Activated B cell treated with CpG ODN at 0.5 μM for 24 hours (primary cell): ENCODE data around the gene CNTNAP2. TPM values are rescaled to one million over a fixed set of nuclear protein-coding genes. Genes with fewer than 3 reads are reported as not detected.
"Not testable (repeated sequence)": the region's sequence is repeated elsewhere in the genome, so short reads cannot be mapped to it uniquely, and the experiment has no call there.

Source experiments
- ATAC-seq: fragments of 200-7000 bp; cut with Tn5 transposase; one replicate; pipeline ENCODE4 v1.10.0; 2021; ENCODE audit warnings: low read depth, mild to moderate bottlenecking, moderate library complexity
- CTCF ChIA-PET: fragments of 350-600 bp; sonication (Branson Sonifier 250); formaldehyde crosslinking; loops from one replicate; lab custom pipeline; 2021; ENCODE audit warnings: antibody characterized with exemption; lab: Charles Lee
- POLR2A ChIA-PET: fragments of 350-600 bp; sonication (Branson Sonifier 250); formaldehyde crosslinking; loops from one replicate; lab custom pipeline; 2021; ENCODE audit warnings: antibody characterized with exemption; lab: Charles Lee
- DNase-seq: peaks from one replicate; pipeline ENCODE4 v3.0.0; 2022
- H3K27ac Mint-ChIP-seq: one replicate; pipeline ENCODE4 v1.8.0; 2020; ENCODE audit warnings: mixed read lengths
- H3K27me3 Mint-ChIP-seq: one replicate; pipeline ENCODE4 v1.8.0; 2021; ENCODE audit warnings: mixed read lengths
- H3K36me3 Mint-ChIP-seq: one replicate; pipeline ENCODE4 v1.8.0; 2021; ENCODE audit warnings: low read depth, mixed read lengths
- H3K4me1 Mint-ChIP-seq: one replicate; pipeline ENCODE4 v1.8.0; 2021; ENCODE audit warnings: mixed read lengths
- H3K4me3 Mint-ChIP-seq: one replicate; pipeline ENCODE4 v1.8.0; 2020; ENCODE audit warnings: mild to moderate bottlenecking, mixed read lengths
- H3K9me3 Mint-ChIP-seq: one replicate; pipeline ENCODE4 v1.8.0; 2020; ENCODE audit warnings: mixed read lengths
- CTCF ChIP-seq: fragments of 200-600 bp; IDR thresholded peaks from one replicate; pipeline ENCODE4 v1.8.0; 2022; ENCODE audit warnings: antibody characterized with exemption, mild to moderate bottlenecking
- intact Hi-C: fragments of 100-400 bp; cut with micrococcal nuclease; formaldehyde crosslinking; loops from one replicate; pipeline ENCODE4 v1.15.1; 2024
- total RNA-seq: library from RNA; stranded (reverse); gene quantifications from 2 replicates; pipeline ENCODE4 v1.2.3, GENCODE V29; 2022

The CNTNAP2 gene
- total RNA-seq, 1 donor from 2014 or later, result 0.84 TPM

- ChIA-PET CTCF (no interaction called here), POLR2A (no interaction called here)
- intact Hi-C loops, result no loop called here
- H3K4me3 Mint-ChIP-seq, result no peak overlapping the region
- ATAC-seq (no peak), DNase-seq (no peak)
- no peaks in the 10 kb centered on the region for H3K9me3 Mint-ChIP-seq
- H3K27me3 Mint-ChIP-seq, result no peaks in the 10 kb centered on the region
- no peak overlapping the region for H3K27ac Mint-ChIP-seq
- no peak for TF ChIP-seq CTCF
- no peaks in the 10 kb centered on the region for H3K36me3 Mint-ChIP-seq
- H3K4me1 Mint-ChIP-seq, result no peaks in the 10 kb centered on the region
These were observed 1469.5 kb downstream of the CNTNAP2 start for GRCh38 chr7:147586110-147586509.

- Mint-ChIP-seq H3K9me3 (no peaks in the 10 kb centered on the region), H3K36me3 (no peaks in the 10 kb centered on the region), H3K27me3 (no peaks in the 10 kb centered on the region), H3K4me1 (no peaks in the 10 kb centered on the region), H3K4me3 (no peak overlapping the region), H3K27ac (no peak overlapping the region)
- POLR2A ChIA-PET, result no interaction called here
- intact Hi-C loops, result no loop called here
- ATAC-seq (no peak), DNase-seq (no peak)
- CTCF ChIA-PET, result no interaction called here
- no peak for TF ChIP-seq CTCF
These were observed 1469.9 kb downstream of the CNTNAP2 start for GRCh38 chr7:147586526-147586925.

GRCh38 chr7:147593271-147594057 lies 1476.9 kb downstream of the CNTNAP2 start:
- ChIA-PET CTCF (no interaction called here), POLR2A (no interaction called here)
- intact Hi-C loops, result no loop called here
- no peaks in the 10 kb centered on the region for H3K27me3 Mint-ChIP-seq
- DNase-seq (no peak), ATAC-seq (no peak)
- H3K27ac Mint-ChIP-seq, result no peak overlapping the region
- no peaks in the 10 kb centered on the region for H3K36me3 Mint-ChIP-seq
- H3K4me1 Mint-ChIP-seq, result no peaks in the 10 kb centered on the region
- TF ChIP-seq CTCF, result no peak
- H3K4me3 Mint-ChIP-seq, result no peak overlapping the region
- H3K9me3 Mint-ChIP-seq, result peaks cover 3% of the 10 kb centered on the region

- ATAC-seq, result no peak
- no peaks in the 10 kb centered on the region for H3K36me3 Mint-ChIP-seq
- CTCF ChIA-PET, result no interaction called here
- intact Hi-C loops, result no loop called here
- POLR2A ChIA-PET, result no interaction called here
- no peaks in the 10 kb centered on the region for H3K4me1 Mint-ChIP-seq
- TF ChIP-seq CTCF, result no peak
- no peak overlapping the region for H3K27ac Mint-ChIP-seq
- no peak overlapping the region for H3K4me3 Mint-ChIP-seq
- no peaks in the 10 kb centered on the region for H3K27me3 Mint-ChIP-seq
- peaks cover 5% of the 10 kb centered on the region for H3K9me3 Mint-ChIP-seq
- no peak for DNase-seq
These were observed 1478.4 kb downstream of the CNTNAP2 start for GRCh38 chr7:147595042-147595441.

GRCh38 chr7:147598687-147599086 lies 1482.1 kb downstream of the CNTNAP2 start:
- CTCF ChIA-PET, intact Hi-C loops, POLR2A ChIA-PET, H3K9me3 Mint-ChIP-seq, DNase-seq, H3K36me3 Mint-ChIP-seq, H3K27me3 Mint-ChIP-seq, H3K4me3 Mint-ChIP-seq, ATAC-seq, H3K4me1 Mint-ChIP-seq, H3K27ac Mint-ChIP-seq: not testable (repeated sequence)
